A549 (cell line): ENCODE results near the gene TPD52L1. TPM values are rescaled to one million over a fixed set of nuclear protein-coding genes. Genes with fewer than 3 reads are reported as not detected.

Source experiments
- ATAC-seq, 2 experiments: fragments of 200-7000 bp in 1 of 2; fragments of >200 bp in 1 of 2; cut with Nextera tagmentation in 1 of 2; cut with Tn5 transposase in 1 of 2; 3 replicates each; pipeline versions ENCODE4 v1.8.0 to v1.9.1; 2018 to 2020; ENCODE audit warnings: mild to moderate bottlenecking in 1 of 2, moderate library complexity in 1 of 2
- CTCF ChIA-PET: fragments of 300-600 bp; sonication (Branson Sonifier 250); formaldehyde crosslinking; extraction: SDS; loops from one replicate; lab custom pipeline; 2021; ENCODE audit warnings: antibody characterized with exemption, inconsistent platforms; lab: Yijun Ruan, JAX
- POLR2A ChIA-PET: fragments of 350-600 bp; formaldehyde crosslinking; extraction: SDS; loops from one replicate; lab custom pipeline; 2021; ENCODE audit warnings: antibody characterized with exemption, inconsistent platforms; lab: Yijun Ruan, JAX
- DNase-seq, 2 experiments: peaks; one replicate each; pipeline versions ENCODE4 v3.0.0 to v3.0.0-alpha.2; 2011 to 2016; ENCODE audit warnings: low read depth in 1 of 2, low spot score in 1 of 2
- FAIRE-seq: peaks from 2 replicates; lab custom pipeline; 2011; peaks lifted over from hg19 to GRCh38; lab: Jason Lieb, UNC
- H3K27ac ChIP-seq, 2 experiments: fragments of >200 bp; sonication (Bioruptor Twin); formaldehyde crosslinking; 3 replicates each; pipeline ENCODE4 v1.5.1; 2016 to 2017
- H3K4me1 ChIP-seq: fragments of >200 bp; sonication (Bioruptor Twin); formaldehyde crosslinking; 3 replicates; pipeline ENCODE4 v1.6.1; 2016
- H3K4me2 ChIP-seq: fragments of >200 bp; sonication (Bioruptor Twin); formaldehyde crosslinking; 3 replicates; pipeline ENCODE4 v1.6.1; 2016
- H3K4me3 ChIP-seq: fragments of >200 bp; sonication (Bioruptor Twin); formaldehyde crosslinking; 3 replicates; pipeline ENCODE4 v1.5.1; 2016
- H3K9me3 ChIP-seq: fragments of >200 bp; sonication (Bioruptor Twin); formaldehyde crosslinking; 3 replicates; pipeline ENCODE4 v1.6.1; 2016
- CEBPB ChIP-seq, 2 experiments: fragments of >200 bp in 1 of 2; sonication (Bioruptor Twin) in 1 of 2; formaldehyde crosslinking in 1 of 2; IDR thresholded peaks; 2 replicates each; pipeline ENCODE4 v1.6.1; 2012 to 2016
- CHD4 ChIP-seq: fragments of 200-600 bp; sonication (generic); IDR thresholded peaks from 2 replicates; pipeline ENCODE4 v1.6.1; 2016; ENCODE audit warnings: antibody characterized with exemption, mild to moderate bottlenecking, borderline replicate concordance
- EP300 ChIP-seq, 2 experiments: fragments of >200 bp; sonication (Bioruptor Twin); formaldehyde crosslinking; IDR thresholded peaks; 2 replicates in 1 of 2; 3 replicates in 1 of 2; pipeline ENCODE4 v1.6.1; 2016 to 2017
- FOSB ChIP-seq: fragments of 250-450 bp; sonication (Bioruptor Pico); IDR thresholded peaks from 2 replicates; pipeline ENCODE4 v1.5.0; 2020; ENCODE audit warnings: mild to moderate bottlenecking, moderate library complexity
- GATA3 ChIP-seq: IDR thresholded peaks from 2 replicates; pipeline ENCODE4 v1.6.1; 2012; ENCODE audit warnings: borderline replicate concordance
- HEYL ChIP-seq: fragments of 250-450 bp; sonication (Bioruptor Pico); IDR thresholded peaks from 2 replicates; pipeline ENCODE4 v1.8.0; 2021; ENCODE audit warnings: mild to moderate bottlenecking, moderate library complexity
- HOXB5 ChIP-seq: fragments of 250-450 bp; sonication (Bioruptor Pico); IDR thresholded peaks from 2 replicates; pipeline ENCODE4 v1.5.0; 2020; ENCODE audit warnings: mild to moderate bottlenecking, moderate library complexity
- MAFK ChIP-seq: fragments of 450-650 bp; IDR thresholded peaks from 2 replicates; pipeline ENCODE4 v1.6.1; 2014; ENCODE audit not compliant: partially characterized antibody
- MAZ ChIP-seq: fragments of 150-350 bp; IDR thresholded peaks from 2 replicates; pipeline ENCODE4 v1.6.1; 2014; ENCODE audit warnings: antibody characterized with exemption, low read depth, low read length, borderline replicate concordance
- MYC ChIP-seq: IDR thresholded peaks from 2 replicates; pipeline ENCODE4 v1.6.1; 2012; ENCODE audit warnings: mild to moderate bottlenecking, inconsistent platforms, low read length, improper control_type of control experiment, borderline replicate concordance
- NR3C1 ChIP-seq: fragments of >200 bp; sonication (Bioruptor Twin); formaldehyde crosslinking; IDR thresholded peaks from 3 replicates; pipeline ENCODE4 v1.6.1; 2017
- POLR2AphosphoS2 ChIP-seq: conservative IDR thresholded peaks from 2 replicates; pipeline ENCODE4 v1.6.1; 2012; ENCODE audit warnings: low read length, improper control_type of control experiment, inconsistent platforms
- RARB ChIP-seq: fragments of 250-450 bp; sonication (Bioruptor Pico); IDR thresholded peaks from 2 replicates; pipeline ENCODE4 v1.8.0; 2021; ENCODE audit warnings: mild to moderate bottlenecking, moderate library complexity
- ZC3H11A ChIP-seq: fragments of 450-650 bp; IDR thresholded peaks from 2 replicates; pipeline ENCODE4 v1.6.1; 2014; ENCODE audit warnings: antibody characterized with exemption, mild to moderate bottlenecking
- ZFP36 ChIP-seq: fragments of 450-650 bp; IDR thresholded peaks from 2 replicates; pipeline ENCODE4 v1.6.1; 2014; ENCODE audit warnings: borderline replicate concordance; ENCODE audit not compliant: partially characterized antibody
- ZNF302 ChIP-seq: fragments of 250-450 bp; sonication (Bioruptor Pico); IDR thresholded peaks from 2 replicates; pipeline ENCODE4 v1.9.0; 2021; ENCODE audit warnings: inconsistent platforms, mild to moderate bottlenecking, moderate library complexity
- WGBS: methylation state at CpG from one replicate; pipeline ENCODE4 v1.1.6; 2017; ENCODE audit errors: missing lambda C conversion rate; 5-methylcytosine and 5-hydroxymethylcytosine counted together
- polyA plus RNA-seq, 4 experiments: library from polyadenylated mRNA; depleted of rRNA in 3 of 4; stranded (reverse); fragments of >200 nt; fragmentation: RNase III in 1 of 4; extraction: RNeasy Plus Mini Kit Qiagen cat#74134 plus additional on column Dnase treatment in 1 of 4; gene quantifications; 2 replicates in 3 of 4; 3 replicates in 1 of 4; pipeline ENCODE4 v1.2.3, GENCODE V29; 2011 to 2017
- TF ChIP-seq, protein P1 (sequence below): fragments of 250-450 bp; sonication (Bioruptor Pico); IDR thresholded peaks from 2 replicates; pipeline ENCODE4 v1.5.0; 2020; ENCODE audit warnings: low read depth, mild to moderate bottlenecking, moderate library complexity
- TF ChIP-seq, protein P2 (sequence below): fragments of >200 bp; sonication (Bioruptor Twin); formaldehyde crosslinking; IDR thresholded peaks from 3 replicates; pipeline ENCODE4 v1.6.1; 2016
- TF ChIP-seq, protein P3 (sequence below): fragments of 250-450 bp; sonication (Bioruptor Pico); IDR thresholded peaks from 2 replicates; pipeline ENCODE4 v1.5.0; 2021; ENCODE audit warnings: mild to moderate bottlenecking, moderate library complexity, borderline replicate concordance
- TF ChIP-seq, protein P4 (sequence below): fragments of >200 bp; sonication (Bioruptor Twin); formaldehyde crosslinking; IDR thresholded peaks from 2 replicates; pipeline ENCODE4 v1.6.1; 2016
- TF ChIP-seq, protein P5 (sequence below): IDR thresholded peaks from 2 replicates; pipeline ENCODE4 v1.6.1; 2012; ENCODE audit warnings: low read depth, borderline replicate concordance
- TF ChIP-seq, protein P6 (sequence below): IDR thresholded peaks from 2 replicates; pipeline ENCODE4 v1.6.1; 2012

TPD52L1 gene
- polyA plus RNA-seq, 2 of the 4 experiments (the other 2 are of a cell fraction) = 90.1 to 144 TPM

DNA sequence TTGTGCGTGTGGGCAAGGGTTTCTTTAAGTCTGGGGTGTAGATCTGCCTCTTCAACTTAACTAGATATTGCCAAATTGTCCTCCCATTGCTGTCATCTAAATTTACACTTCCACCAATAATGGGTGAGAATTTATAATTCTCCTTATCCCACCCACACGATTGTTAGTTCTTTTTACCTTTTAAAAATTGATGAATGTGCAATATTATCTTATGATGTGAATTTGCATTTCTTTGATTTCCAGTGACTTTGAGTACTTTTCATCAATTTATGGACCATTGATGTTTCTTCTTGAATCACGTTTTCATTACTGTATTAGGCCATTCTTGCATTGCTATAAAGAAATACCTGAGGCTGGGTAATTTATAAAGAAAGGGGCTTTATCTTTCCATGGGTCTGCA, 17.2 kb upstream of the TPD52L1 start:
- CTCF ChIA-PET = no interaction called here
- 50% methylated on average over 3 of the region's 3 CpGs for WGBS
- Histone ChIP-seq H3K4me1 (no peaks in the 10 kb centered on the region), H3K9me3 (no peaks in the 10 kb centered on the region), H3K4me3 (no peak overlapping the region), H3K27ac (no peak overlapping the region), H3K4me2 (no peak overlapping the region)
- DNase-seq (no peak), ATAC-seq (no peak), FAIRE-seq (no peak)
- TF ChIP-seq MAFK = peak; percentile 70
- TF ChIP-seq, protein P1, sequence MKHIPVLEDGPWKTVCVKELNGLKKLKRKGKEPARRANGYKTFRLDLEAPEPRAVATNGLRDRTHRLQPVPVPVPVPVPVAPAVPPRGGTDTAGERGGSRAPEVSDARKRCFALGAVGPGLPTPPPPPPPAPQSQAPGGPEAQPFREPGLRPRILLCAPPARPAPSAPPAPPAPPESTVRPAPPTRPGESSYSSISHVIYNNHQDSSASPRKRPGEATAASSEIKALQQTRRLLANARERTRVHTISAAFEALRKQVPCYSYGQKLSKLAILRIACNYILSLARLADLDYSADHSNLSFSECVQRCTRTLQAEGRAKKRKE = no peak
- POLR2A ChIA-PET = no interaction called here

DNA sequence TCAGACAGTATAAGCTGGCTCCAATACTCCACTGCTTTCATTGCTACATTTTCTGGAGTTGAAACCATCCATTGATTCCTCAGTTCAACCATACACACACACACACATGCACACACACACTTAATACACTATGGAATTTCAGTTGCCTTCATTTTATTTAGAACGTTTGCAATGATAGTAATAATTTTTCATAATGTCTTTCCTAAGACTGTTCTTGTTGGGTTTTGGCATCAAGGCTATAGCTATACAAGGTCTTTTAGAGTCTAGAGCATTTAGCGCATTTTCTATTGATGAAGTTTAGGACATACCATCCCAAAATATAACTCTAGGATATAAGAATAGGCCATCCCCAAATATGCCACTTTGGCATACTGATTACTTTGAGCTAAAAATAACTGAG, 15.5 kb upstream of the TPD52L1 start:
- CTCF ChIA-PET = interaction anchor here (1.0 kb wide), 1 partner anchor 10 kb away, joined by 4 read pairs; no protein-coding TSS in a partner anchor
- Histone ChIP-seq H3K4me2 (no peak overlapping the region), H3K4me3 (no peak overlapping the region), H3K9me3 (no peaks in the 10 kb centered on the region), H3K27ac (no peak overlapping the region), H3K4me1 (no peaks in the 10 kb centered on the region)
- DNase-seq = no peak
- no peak for FAIRE-seq
- POLR2A ChIA-PET = no interaction called here
- no peak for ATAC-seq
- TF ChIP-seq ZC3H11A = no peak
- TF ChIP-seq CHD4 = no peak
- no peak for TF ChIP-seq MYC
- TF ChIP-seq, protein P1 = no peak
- TF ChIP-seq, protein P2, sequence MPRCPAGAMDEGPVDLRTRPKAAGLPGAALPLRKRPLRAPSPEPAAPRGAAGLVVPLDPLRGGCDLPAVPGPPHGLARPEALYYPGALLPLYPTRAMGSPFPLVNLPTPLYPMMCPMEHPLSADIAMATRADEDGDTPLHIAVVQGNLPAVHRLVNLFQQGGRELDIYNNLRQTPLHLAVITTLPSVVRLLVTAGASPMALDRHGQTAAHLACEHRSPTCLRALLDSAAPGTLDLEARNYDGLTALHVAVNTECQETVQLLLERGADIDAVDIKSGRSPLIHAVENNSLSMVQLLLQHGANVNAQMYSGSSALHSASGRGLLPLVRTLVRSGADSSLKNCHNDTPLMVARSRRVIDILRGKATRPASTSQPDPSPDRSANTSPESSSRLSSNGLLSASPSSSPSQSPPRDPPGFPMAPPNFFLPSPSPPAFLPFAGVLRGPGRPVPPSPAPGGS = no peak
- 86% methylated on average over 2 of the region's 2 CpGs for WGBS

DNA sequence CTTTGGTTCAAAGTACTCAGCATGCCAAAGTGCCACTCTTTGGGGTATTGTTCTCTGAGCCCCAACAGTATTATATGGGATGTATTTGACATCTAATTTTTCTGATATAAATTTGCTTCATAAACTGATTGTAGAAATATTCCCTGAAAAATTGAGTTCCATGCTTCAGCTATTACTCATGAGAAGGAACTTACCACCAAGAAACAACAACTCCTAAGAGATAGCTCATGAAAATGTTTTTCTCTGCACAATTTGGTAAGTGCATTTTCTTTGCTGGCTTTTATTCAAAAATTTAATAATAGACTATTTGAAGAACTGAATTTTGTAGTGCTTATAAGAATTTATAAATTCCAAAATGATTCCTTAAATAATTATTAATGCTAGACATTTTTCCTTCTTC, 12.8 kb upstream of the TPD52L1 start:
- POLR2A ChIA-PET = no interaction called here
- TF ChIP-seq, protein P3, sequence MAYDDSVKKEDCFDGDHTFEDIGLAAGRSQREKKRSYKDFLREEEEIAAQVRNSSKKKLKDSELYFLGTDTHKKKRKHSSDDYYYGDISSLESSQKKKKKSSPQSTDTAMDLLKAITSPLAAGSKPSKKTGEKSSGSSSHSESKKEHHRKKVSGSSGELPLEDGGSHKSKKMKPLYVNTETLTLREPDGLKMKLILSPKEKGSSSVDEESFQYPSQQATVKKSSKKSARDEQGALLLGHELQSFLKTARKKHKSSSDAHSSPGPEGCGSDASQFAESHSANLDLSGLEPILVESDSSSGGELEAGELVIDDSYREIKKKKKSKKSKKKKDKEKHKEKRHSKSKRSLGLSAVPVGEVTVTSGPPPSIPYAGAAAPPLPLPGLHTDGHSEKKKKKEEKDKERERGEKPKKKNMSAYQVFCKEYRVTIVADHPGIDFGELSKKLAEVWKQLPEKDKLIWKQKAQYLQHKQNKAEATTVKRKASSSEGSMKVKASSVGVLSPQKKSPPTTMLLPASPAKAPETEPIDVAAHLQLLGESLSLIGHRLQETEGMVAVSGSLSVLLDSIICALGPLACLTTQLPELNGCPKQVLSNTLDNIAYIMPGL (CRISPR knock-in tag) = no peak
- TF ChIP-seq, protein P4, sequence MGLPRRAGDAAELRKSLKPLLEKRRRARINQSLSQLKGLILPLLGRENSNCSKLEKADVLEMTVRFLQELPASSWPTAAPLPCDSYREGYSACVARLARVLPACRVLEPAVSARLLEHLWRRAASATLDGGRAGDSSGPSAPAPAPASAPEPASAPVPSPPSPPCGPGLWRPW = no peak
- TF ChIP-seq HEYL (CRISPR knock-in tag) = no peak
- TF ChIP-seq MAFK = no peak
- TF ChIP-seq NR3C1 = no peak
- no peak for TF ChIP-seq HOXB5
- no peak for TF ChIP-seq RARB (CRISPR knock-in tag)
- TF ChIP-seq POLR2AphosphoS2 = no peak
- no peak for TF ChIP-seq FOSB (CRISPR knock-in tag)
- no peak for TF ChIP-seq GATA3
- no peak for TF ChIP-seq CEBPB (IDR thresholded peaks at IDR 0.05)
- no peak for TF ChIP-seq ZNF302
- TF ChIP-seq, protein P5, sequence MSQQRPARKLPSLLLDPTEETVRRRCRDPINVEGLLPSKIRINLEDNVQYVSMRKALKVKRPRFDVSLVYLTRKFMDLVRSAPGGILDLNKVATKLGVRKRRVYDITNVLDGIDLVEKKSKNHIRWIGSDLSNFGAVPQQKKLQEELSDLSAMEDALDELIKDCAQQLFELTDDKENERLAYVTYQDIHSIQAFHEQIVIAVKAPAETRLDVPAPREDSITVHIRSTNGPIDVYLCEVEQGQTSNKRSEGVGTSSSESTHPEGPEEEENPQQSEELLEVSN = no peak
- TF ChIP-seq EP300 (IDR thresholded peaks at IDR 0.05) = no peak
- TF ChIP-seq ZFP36 = no peak
- TF ChIP-seq MAZ = no peak
- TF ChIP-seq, protein P1 = no peak
- TF ChIP-seq, protein P6, sequence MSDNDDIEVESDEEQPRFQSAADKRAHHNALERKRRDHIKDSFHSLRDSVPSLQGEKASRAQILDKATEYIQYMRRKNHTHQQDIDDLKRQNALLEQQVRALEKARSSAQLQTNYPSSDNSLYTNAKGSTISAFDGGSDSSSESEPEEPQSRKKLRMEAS = no peak
- FAIRE-seq (no peak), DNase-seq (no peak), ATAC-seq (no peak)
- Histone ChIP-seq H3K4me3 (no peak overlapping the region), H3K9me3 (no peaks in the 10 kb centered on the region), H3K4me2 (no peak overlapping the region), H3K4me1 (no peaks in the 10 kb centered on the region), H3K27ac (no peak overlapping the region)
- CTCF ChIA-PET = no interaction called here
